BJ (cell line): ENCODE data around the gene MYZAP. TPM values are rescaled to one million over a fixed set of nuclear protein-coding genes. Genes with fewer than 3 reads are reported as not detected.

Experiments used
- CTCF ChIA-PET: fragments of 350-600 bp; formaldehyde crosslinking; extraction: SDS; loops from one replicate; lab custom pipeline; 2021; ENCODE audit warnings: antibody characterized with exemption, inconsistent platforms; lab: Yijun Ruan, JAX
- POLR2A ChIA-PET: fragments of 300-600 bp; sonication (Branson Sonifier 250); formaldehyde crosslinking; extraction: SDS; loops from one replicate; lab custom pipeline; 2021; ENCODE audit warnings: antibody characterized with exemption; lab: Charles Lee
- DNase-seq: peaks from one replicate; pipeline ENCODE4 v3.0.0-alpha.2; 2011; ENCODE audit warnings: low read depth
- H3K27me3 ChIP-seq: 2 replicates; pipeline ENCODE4 v1.6.0; 2011; ENCODE audit warnings: low read length; ENCODE audit not compliant: control insufficient read depth, insufficient read depth
- H3K36me3 ChIP-seq: 2 replicates; pipeline ENCODE4 v1.5.1; 2011; ENCODE audit warnings: low read length; ENCODE audit not compliant: control insufficient read depth, insufficient read depth
- H3K4me3 ChIP-seq: 2 replicates; pipeline ENCODE4 v1.5.1; 2011; ENCODE audit warnings: low read depth, mild to moderate bottlenecking, control low read depth, low read length
- polyA plus RNA-seq: library from polyadenylated mRNA; depleted of rRNA; stranded (reverse); fragments of >200 nt; gene quantifications from 2 replicates; pipeline ENCODE4 v1.2.3, GENCODE V29; 2011
- TF ChIP-seq, protein P1 (sequence below): IDR thresholded peaks from 2 replicates; pipeline ENCODE4 v1.5.1; 2011; ENCODE audit warnings: low read depth, mild to moderate bottlenecking, control low read depth, inconsistent platforms, low read length, moderate library complexity; ENCODE audit not compliant: insufficient read depth

The MYZAP gene
- polyA plus RNA-seq, 1 experiment, result 0.11 TPM

- no peak for DNase-seq
- TF ChIP-seq, protein P1, sequence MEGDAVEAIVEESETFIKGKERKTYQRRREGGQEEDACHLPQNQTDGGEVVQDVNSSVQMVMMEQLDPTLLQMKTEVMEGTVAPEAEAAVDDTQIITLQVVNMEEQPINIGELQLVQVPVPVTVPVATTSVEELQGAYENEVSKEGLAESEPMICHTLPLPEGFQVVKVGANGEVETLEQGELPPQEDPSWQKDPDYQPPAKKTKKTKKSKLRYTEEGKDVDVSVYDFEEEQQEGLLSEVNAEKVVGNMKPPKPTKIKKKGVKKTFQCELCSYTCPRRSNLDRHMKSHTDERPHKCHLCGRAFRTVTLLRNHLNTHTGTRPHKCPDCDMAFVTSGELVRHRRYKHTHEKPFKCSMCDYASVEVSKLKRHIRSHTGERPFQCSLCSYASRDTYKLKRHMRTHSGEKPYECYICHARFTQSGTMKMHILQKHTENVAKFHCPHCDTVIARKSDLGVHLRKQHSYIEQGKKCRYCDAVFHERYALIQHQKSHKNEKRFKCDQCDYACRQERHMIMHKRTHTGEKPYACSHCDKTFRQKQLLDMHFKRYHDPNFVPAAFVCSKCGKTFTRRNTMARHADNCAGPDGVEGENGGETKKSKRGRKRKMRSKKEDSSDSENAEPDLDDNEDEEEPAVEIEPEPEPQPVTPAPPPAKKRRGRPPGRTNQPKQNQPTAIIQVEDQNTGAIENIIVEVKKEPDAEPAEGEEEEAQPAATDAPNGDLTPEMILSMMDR, result no peak
- Histone ChIP-seq H3K36me3 (no peaks in the 10 kb centered on the region), H3K4me3 (no peak overlapping the region), H3K27me3 (no peaks in the 10 kb centered on the region; the same call in none of the 2 replicates)
- CTCF ChIA-PET, result interaction anchor here (1.0 to 3.5 kb wide), 2 partner anchors 13 to 498 kb away, joined by 3 to 22 read pairs; no protein-coding TSS in a partner anchor
- POLR2A ChIA-PET, result no interaction called here
Observed at GRCh38 chr15:57573151-57573550, 18.6 kb upstream of the MYZAP start.

DNA sequence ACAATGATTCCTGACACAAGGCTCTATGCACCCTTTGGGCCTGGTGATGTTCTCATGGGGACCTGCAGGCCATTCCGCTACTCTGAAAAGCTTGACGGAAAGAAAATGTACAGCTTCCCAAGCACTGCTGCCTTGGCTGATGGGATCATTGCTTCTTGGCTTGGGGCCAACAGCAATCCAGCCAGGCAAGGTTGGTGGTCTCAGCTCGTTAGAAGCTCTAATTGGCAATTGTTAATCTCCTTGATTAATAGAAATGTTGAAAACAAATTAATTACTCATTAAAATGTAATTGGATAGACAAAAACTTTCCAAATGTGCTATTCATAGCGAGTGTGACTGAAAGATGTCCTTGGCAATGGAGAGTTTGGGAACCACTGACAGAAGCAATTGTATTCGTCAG, 16.3 kb upstream of the MYZAP start:
- peaks cover 8% of the 10 kb centered on the region for H3K27me3 ChIP-seq
- no peak overlapping the region for H3K4me3 ChIP-seq
- H3K36me3 ChIP-seq, result no peaks in the 10 kb centered on the region
- ChIA-PET CTCF (interaction anchor here (2.5 kb wide), 1 partner anchor 15 kb away, joined by 16 read pairs; no protein-coding TSS in a partner anchor), POLR2A (no interaction called here)
- DNase-seq, result no peak
- TF ChIP-seq, protein P1, result no peak

DNA sequence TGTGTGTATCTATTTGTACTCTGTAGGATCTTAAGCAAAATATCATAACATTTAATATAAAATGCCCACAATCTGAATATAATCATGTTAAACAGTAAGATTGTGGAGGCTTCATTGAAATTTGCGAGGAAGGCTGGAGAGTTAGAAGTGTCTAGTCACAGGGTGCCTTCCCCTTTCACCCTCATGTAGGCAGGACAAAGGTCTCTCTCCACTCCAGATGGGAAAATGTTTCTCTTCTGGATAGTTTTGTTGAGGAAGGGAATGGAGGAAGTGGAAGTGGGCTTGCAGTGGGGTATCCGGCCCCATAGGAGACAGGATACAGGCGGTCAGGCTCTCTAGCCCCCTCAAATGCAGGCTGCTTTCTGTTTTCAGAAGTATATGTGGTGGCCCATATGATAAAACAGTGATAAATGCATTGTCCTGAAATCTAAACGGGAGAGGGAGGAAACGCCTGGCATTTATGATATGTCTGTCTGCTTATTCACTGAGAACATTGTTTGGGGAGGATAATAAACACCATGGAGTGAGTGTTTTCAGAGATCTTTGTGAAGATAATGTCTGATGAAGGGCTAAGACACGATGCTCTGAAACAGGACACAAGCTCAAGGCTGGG, 13.3 kb upstream of the MYZAP start:
- Histone ChIP-seq H3K27me3 (peaks cover 13% of the 10 kb centered on the region), H3K36me3 (no peaks in the 10 kb centered on the region), H3K4me3 (no peak overlapping the region)
- no peak for DNase-seq
- TF ChIP-seq, protein P1, result no peak
- ChIA-PET CTCF (no interaction called here), POLR2A (no interaction called here)

- TF ChIP-seq, protein P1, result no peak
- ChIA-PET POLR2A (no interaction called here), CTCF (no interaction called here)
Observed at GRCh38 chr15:57580428-57580827, 11.3 kb upstream of the MYZAP start.

GRCh38 chr15:57580866-57581265, 10.8 kb upstream of the MYZAP start:
- Histone ChIP-seq H3K27me3 (peaks cover 13% of the 10 kb centered on the region), H3K36me3 (no peaks in the 10 kb centered on the region), H3K4me3 (no peak overlapping the region)
- POLR2A ChIA-PET, result no interaction called here
- TF ChIP-seq, protein P1, result no peak
- DNase-seq, result no peak
- CTCF ChIA-PET, result no interaction called here

More at GRCh38 chr15:57580428-57580827, 11.3 kb upstream of the MYZAP start:
- Histone ChIP-seq H3K27me3 (peaks cover 13% of the 10 kb centered on the region), H3K36me3 (no peaks in the 10 kb centered on the region), H3K4me3 (no peak overlapping the region)
- no peak for DNase-seq
